HepG2 (cell line): ENCODE data around the gene IP6K3.

Experiments
- ATF5 ChIP-seq: sonication (generic); formaldehyde crosslinking; IDR thresholded peaks from 2 replicates; pipeline ENCODE4 v1.4.0; 2020; ENCODE audit warnings: mild to moderate bottlenecking, low read depth, missing genetic modification reagents
- CEBPB ChIP-seq: IDR thresholded peaks from 2 replicates; pipeline ENCODE4 v1.6.1; 2011; ENCODE audit warnings: low read depth, low read length, improper control_type of control experiment, borderline replicate concordance
- CHD4 ChIP-seq: fragments of 200-600 bp; sonication (generic); IDR thresholded peaks from 2 replicates; pipeline ENCODE4 v1.7.0; 2017; ENCODE audit warnings: mild to moderate bottlenecking, low read length, borderline replicate concordance
- IKZF5 ChIP-seq: IDR thresholded peaks from 2 replicates; pipeline ENCODE4 v1.6.1; 2018; ENCODE audit warnings: missing genetic modification reagents, mild to moderate bottlenecking, missing compliant biosample characterization
- SNAPC5 ChIP-seq: sonication (generic); formaldehyde crosslinking; IDR thresholded peaks from 2 replicates; pipeline ENCODE4 v1.8.1; 2023; ENCODE audit warnings: mild to moderate bottlenecking, missing genetic modification reagents, borderline replicate concordance
- ZNF121 ChIP-seq: sonication (generic); formaldehyde crosslinking; IDR thresholded peaks from 2 replicates; pipeline ENCODE4 v1.5.0; 2020; ENCODE audit warnings: mild to moderate bottlenecking, missing genetic modification reagents

- TF ChIP-seq SNAPC5 (CRISPR knock-in tag) (no peak), CHD4 (no peak), ZNF121 (CRISPR knock-in tag) (no peak), CEBPB (no peak), ATF5 (no peak), IKZF5 (CRISPR knock-in tag) (no peak)
Observed at GRCh38 chr6:33694401-33694931, 52.2 kb downstream of the IP6K3 start.
